IMR-90 (cell line): ENCODE results near the gene CTPS2. TPM values are rescaled to one million over a fixed set of nuclear protein-coding genes. Genes with fewer than 3 reads are reported as not detected.
A peak's percentile ranks its signal among the peaks of the same experiment; 100 is the strongest.

ENCODE experiments used
- ATAC-seq: fragments of 200-7000 bp; cut with Tn5 transposase; 2 replicates; pipeline ENCODE4 v1.9.1; 2020; ENCODE audit warnings: low read depth, mild to moderate bottlenecking, moderate library complexity
- BruUV-seq: library from RNA; stranded (reverse); fragments of 400-500 nt; replicated peaks from 2 replicates; lab custom pipeline; 2021; lab: Mats Ljungman, UMichigan
- CTCF ChIA-PET: fragments of 300-600 bp; formaldehyde crosslinking; extraction: SDS; loops from one replicate; lab custom pipeline; 2021; ENCODE audit warnings: antibody characterized with exemption; lab: Yijun Ruan, JAX
- POLR2A ChIA-PET: fragments of 300-600 bp; sonication (Branson Sonifier 250); formaldehyde crosslinking; loops from one replicate; lab custom pipeline; 2022; ENCODE audit warnings: antibody characterized with exemption; ENCODE audit not compliant: unreplicated experiment; lab: Charles Lee
- DNase-seq: peaks from one replicate; pipeline ENCODE4 v3.0.0; 2013
- H2AFZ ChIP-seq: replicated peaks from 2 replicates; pipeline ENCODE3; 2013; ENCODE audit warnings: low read length, mild to moderate bottlenecking; ENCODE audit not compliant: poor library complexity
- H2AK5ac ChIP-seq: 2 replicates; pipeline ENCODE4 v1.6.1; 2013; ENCODE audit warnings: low read depth, low read length, inconsistent platforms
- H2AK9ac ChIP-seq: replicated peaks from 2 replicates; pipeline ENCODE3; 2013; ENCODE audit warnings: mild to moderate bottlenecking, low read depth, low read length, moderate library complexity; ENCODE audit not compliant: poor library complexity
- H2BK120ac ChIP-seq: 2 replicates; pipeline ENCODE4 v1.6.1; 2013; ENCODE audit warnings: low read depth, low read length, inconsistent platforms
- H2BK15ac ChIP-seq: 3 replicates; pipeline ENCODE4 v1.6.1; 2013; ENCODE audit warnings: low read depth, low read length, inconsistent platforms
- H2BK20ac ChIP-seq: 2 replicates; pipeline ENCODE4 v1.6.1; 2013; ENCODE audit warnings: low read depth, mild to moderate bottlenecking, inconsistent platforms, low read length, moderate library complexity
- H2BK5ac ChIP-seq: 2 replicates; pipeline ENCODE4 v1.6.1; 2013; ENCODE audit warnings: mild to moderate bottlenecking, low read depth, low read length, inconsistent platforms; ENCODE audit not compliant: poor library complexity, severe bottlenecking
- H3K14ac ChIP-seq: replicated peaks from 2 replicates; pipeline ENCODE4 v1.6.1; 2013; ENCODE audit warnings: low read depth, low read length, inconsistent platforms
- H3K18ac ChIP-seq: 2 replicates; pipeline ENCODE4 v1.6.1; 2013; ENCODE audit warnings: low read depth, low read length, control low read depth
- H3K23ac ChIP-seq: 2 replicates; pipeline ENCODE4 v1.6.1; 2013; ENCODE audit warnings: low read depth, low read length, inconsistent platforms
- H3K27ac ChIP-seq: 2 replicates; pipeline ENCODE4 v1.5.1; 2013; ENCODE audit warnings: mild to moderate bottlenecking, control low read depth, low read length; ENCODE audit not compliant: insufficient read depth
- H3K27me3 ChIP-seq: 2 replicates; pipeline ENCODE4 v1.6.1; 2013; ENCODE audit warnings: low read length; ENCODE audit not compliant: control insufficient read depth, insufficient read depth
- H3K36me3 ChIP-seq: 2 replicates; pipeline ENCODE4 v1.6.1; 2013; ENCODE audit warnings: low read length, mixed read lengths; ENCODE audit not compliant: control insufficient read depth, insufficient read depth
- H3K4ac ChIP-seq: 2 replicates; pipeline ENCODE4 v1.6.1; 2013; ENCODE audit warnings: low read depth, low read length, inconsistent platforms
- H3K4me1 ChIP-seq: 2 replicates; pipeline ENCODE4 v1.6.1; 2013; ENCODE audit warnings: low read length, mixed read lengths; ENCODE audit not compliant: control insufficient read depth, insufficient read depth
- H3K4me2 ChIP-seq: 2 replicates; pipeline ENCODE4 v1.6.1; 2013; ENCODE audit warnings: low read depth, mild to moderate bottlenecking, control low read depth, low read length, moderate library complexity
- H3K4me3 ChIP-seq: 2 replicates; pipeline ENCODE4 v1.5.1; 2013; ENCODE audit warnings: low read depth, mild to moderate bottlenecking, control low read depth, low read length, moderate library complexity; ENCODE audit not compliant: insufficient read depth
- H3K56ac ChIP-seq: 2 replicates; pipeline ENCODE4 v1.6.1; 2013; ENCODE audit warnings: low read length, inconsistent platforms; ENCODE audit not compliant: insufficient read depth; ENCODE audit errors: extremely low read depth
- H3K79me1 ChIP-seq, 2 experiments: 2 replicates each; pipeline ENCODE4 v1.6.1; 2013; ENCODE audit warnings: low read length in 2 of 2, inconsistent platforms in 1 of 2, low read depth in 1 of 2
- H3K9ac ChIP-seq: 2 replicates; pipeline ENCODE4 v1.6.1; 2013; ENCODE audit warnings: low read depth, low read length, control low read depth
- H3K9me1 ChIP-seq: 2 replicates; pipeline ENCODE4 v1.6.1; 2013; ENCODE audit warnings: low read length, inconsistent platforms; ENCODE audit not compliant: insufficient read depth
- H3K9me3 ChIP-seq: 2 replicates; pipeline ENCODE4 v1.6.1; 2013; ENCODE audit warnings: low read length; ENCODE audit not compliant: control insufficient read depth, insufficient read depth
- H4K20me1 ChIP-seq: 2 replicates; pipeline ENCODE4 v1.6.1; 2013; ENCODE audit warnings: low read length, inconsistent platforms; ENCODE audit not compliant: insufficient read depth
- H4K5ac ChIP-seq: 2 replicates; pipeline ENCODE4 v1.6.1; 2013; ENCODE audit warnings: mild to moderate bottlenecking, low read depth, low read length, control low read depth
- H4K8ac ChIP-seq, 2 experiments: 2 replicates each; pipeline ENCODE4 v1.6.1; 2013; ENCODE audit warnings: low read depth in 2 of 2, low read length in 2 of 2, control low read depth in 1 of 2, inconsistent platforms in 1 of 2
- H4K91ac ChIP-seq: 2 replicates; pipeline ENCODE4 v1.6.1; 2013; ENCODE audit warnings: low read depth, low read length, inconsistent platforms; ENCODE audit not compliant: insufficient read depth
- BHLHE40 ChIP-seq: fragments of 150-350 bp; IDR thresholded peaks from 2 replicates; pipeline ENCODE4 v1.6.1; 2016; ENCODE audit warnings: mild to moderate bottlenecking, low read depth, low read length
- CEBPB ChIP-seq: IDR thresholded peaks from 2 replicates; pipeline ENCODE4 v1.6.1; 2012; ENCODE audit warnings: low read depth, low read length, improper control_type of control experiment
- CHD1 ChIP-seq: IDR thresholded peaks from 2 replicates; pipeline ENCODE4 v1.6.1; 2012; ENCODE audit warnings: low read depth, low read length, improper control_type of control experiment
- CTCF ChIP-seq: conservative IDR thresholded peaks from 2 replicates; pipeline ENCODE4 v1.5.1; 2012; ENCODE audit warnings: mild to moderate bottlenecking, low read depth, low read length, improper control_type of control experiment
- ELK1 ChIP-seq: fragments of 150-350 bp; IDR thresholded peaks from 2 replicates; pipeline ENCODE4 v1.6.1; 2016; ENCODE audit warnings: low read depth, mild to moderate bottlenecking, low read length, moderate library complexity, borderline replicate concordance
- FOS ChIP-seq: fragments of 150-350 bp; IDR thresholded peaks from 2 replicates; pipeline ENCODE4 v1.6.1; 2016; ENCODE audit warnings: low read depth, low read length
- MAFK ChIP-seq: IDR thresholded peaks from 2 replicates; pipeline ENCODE4 v1.6.1; 2012; ENCODE audit warnings: low read depth, low read length, improper control_type of control experiment
- MAZ ChIP-seq: IDR thresholded peaks from 2 replicates; pipeline ENCODE4 v1.6.1; 2012; ENCODE audit warnings: low read depth, mild to moderate bottlenecking, low read length, improper control_type of control experiment, moderate library complexity, borderline replicate concordance
- MXI1 ChIP-seq: IDR thresholded peaks from 2 replicates; pipeline ENCODE4 v1.6.1; 2012; ENCODE audit warnings: low read depth, mild to moderate bottlenecking, low read length, moderate library complexity, borderline replicate concordance
- NFE2L2 ChIP-seq: fragments of 150-350 bp; IDR thresholded peaks from 2 replicates; pipeline ENCODE4 v1.6.1; 2016; ENCODE audit warnings: low read depth, mild to moderate bottlenecking, low read length
- POLR2A ChIP-seq: IDR thresholded peaks from 2 replicates; pipeline ENCODE4 v1.6.1; 2012; ENCODE audit warnings: mild to moderate bottlenecking, low read depth, low read length
- RAD21 ChIP-seq: IDR thresholded peaks from 2 replicates; pipeline ENCODE4 v1.6.1; 2012; ENCODE audit warnings: low read length, improper control_type of control experiment
- RCOR1 ChIP-seq: IDR thresholded peaks from 2 replicates; pipeline ENCODE4 v1.6.1; 2012; ENCODE audit warnings: mild to moderate bottlenecking, low read length, improper control_type of control experiment; ENCODE audit not compliant: insufficient replicate concordance
- RFX5 ChIP-seq: IDR thresholded peaks from 2 replicates; pipeline ENCODE4 v1.8.0; 2012; ENCODE audit warnings: low read depth, mild to moderate bottlenecking, low read length, moderate library complexity
- SMC3 ChIP-seq: fragments of 150-350 bp; IDR thresholded peaks from 2 replicates; pipeline ENCODE4 v1.6.1; 2016; ENCODE audit warnings: low read depth, mild to moderate bottlenecking, antibody characterized with exemption, low read length, moderate library complexity
- WGBS, 2 experiments: methylation state at CpG; one replicate each; pipeline versions ENCODE4 v1.1.5 to v1.1.7; 2013; ENCODE audit warnings: missing lambda C conversion rate in 2 of 2; ENCODE audit not compliant: insufficient read length in 1 of 2; ENCODE audit errors: extremely low coverage in 2 of 2; 5-methylcytosine and 5-hydroxymethylcytosine counted together
- dilution Hi-C: fragments of 300-500 bp; cut with HindIII; formaldehyde crosslinking; loops from one replicate; pipeline ENCODE4 v1.14.3; 2018; ENCODE audit warnings: low sequenced_read_pairs; ENCODE audit not compliant: unreplicated experiment
- in situ Hi-C: fragments of 300-500 bp; cut with MboI; formaldehyde crosslinking; loops from 3 replicates; pipeline ENCODE4 v1.14.3; 2019; ENCODE audit warnings: low sequenced_read_pairs, inconsistent platforms, mixed read lengths
- intact Hi-C: fragments of 100-400 bp; cut with micrococcal nuclease; formaldehyde crosslinking; loops from 2 replicates; pipeline ENCODE4 v1.10.0; 2022
- polyA plus RNA-seq, 3 experiments: library from polyadenylated mRNA; depleted of rRNA; stranded (reverse); fragments of >200 nt; gene quantifications; 2 replicates each; pipeline ENCODE4 v1.2.3, GENCODE V29; 2012; ENCODE audit warnings: low replicate concordance in 1 of 3
- total RNA-seq: library from RNA; depleted of rRNA; stranded (reverse); fragments of >200 nt; gene quantifications from 2 replicates; pipeline ENCODE4 v1.2.3, GENCODE V29; 2012

Gene CTPS2
- total and polyA plus RNA-seq, 2 of the 4 experiments (the other 2 are of a cell fraction): 6.0 to 13.1 TPM

GRCh38 chrX:16587836-16588235, 124.6 kb downstream of the CTPS2 start:
- Histone ChIP-seq H3K27ac (no peak overlapping the region), H2BK20ac (no peak overlapping the region), H3K9me1 (no peaks in the 10 kb centered on the region), H3K4me1 (peaks cover 4% of the 10 kb centered on the region; the same call in 1 of the 2 replicates), H3K36me3 (peaks cover 1% of the 10 kb centered on the region), H3K27me3 (peaks cover 2% of the 10 kb centered on the region), H2AK5ac (no peak overlapping the region), H3K14ac (no peak overlapping the region), H3K18ac (no peak overlapping the region; the same call in 1 of the 2 replicates), H4K8ac (no peak overlapping the region), H4K5ac (peak overlapping the region; percentile 28; the same call in 1 of the 2 replicates), H3K56ac (no peak overlapping the region; the same call in 1 of the 2 replicates), H4K91ac (no peak overlapping the region), H2AFZ (no peak overlapping the region), H3K23ac (no peak overlapping the region), H3K4me2 (no peak overlapping the region), H3K9ac (no peak overlapping the region), H3K4me3 (no peak overlapping the region), H4K20me1 (no peaks in the 10 kb centered on the region), H2BK120ac (no peak overlapping the region; the same call in 1 of the 2 replicates), H3K4ac (no peak overlapping the region; the same call in 1 of the 2 replicates), H3K79me1 (no peaks in the 10 kb centered on the region; a peak in 1 of 4 replicates), H2AK9ac (no peak overlapping the region), H2BK15ac (no peak overlapping the region; the same call in 2 of the 3 replicates), H3K9me3 (no peaks in the 10 kb centered on the region), H2BK5ac (peak overlapping the region; percentile 12)
- ChIA-PET CTCF (no interaction called here), POLR2A (no interaction called here)
- intact Hi-C loops (no loop called here), dilution Hi-C loops (no loop called here), in situ Hi-C loops (no loop called here)
- no peak for ATAC-seq
- peak; percentile 23 for DNase-seq
- WGBS, 2 experiments: no CpG with 5 or more reads among the region's 4 CpGs
- BruUV-seq: no TSS peak
- TF ChIP-seq SMC3 (no peak), FOS (no peak), MAZ (no peak), BHLHE40 (no peak), CEBPB (no peak), POLR2A (no peak), RFX5 (no peak), RAD21 (no peak), MXI1 (no peak), MAFK (no peak), CHD1 (no peak), RCOR1 (no peak), CTCF (no peak), ELK1 (no peak), NFE2L2 (no peak)
